ENCODE data around the gene UBR4.

GRCh38 chr1:19196331-19196730, 13.7 kb downstream of the UBR4 start:
- TF ChIP-seq POLR2A (IDR thresholded peaks at IDR 0.05), result no peak
- TF ChIP-seq CTCF (IDR thresholded peaks at IDR 0.05), result no peak
